Body of pancreas (tissue), 4 donors: Measurements from ENCODE around the gene KIF6. TPM values are rescaled to one million over a fixed set of nuclear protein-coding genes. Genes with fewer than 3 reads are reported as not detected.

Source experiments
- ATAC-seq: fragments of 150-250 bp; one replicate; pipeline ENCODE4 v1.9.1; 2016
- DNase-seq, 4 donors: peaks; one replicate each; pipeline ENCODE4 v3.0.0-alpha.2; 2019
- H3K27ac ChIP-seq, 4 donors: fragments of 200-600 bp; sonication (generic); 1 replicate in 3 of 4; 2 replicates in 1 of 4; pipeline versions ENCODE4 v1.5.1 to v1.6.1; 2016 to 2019; ENCODE audit warnings: mild to moderate bottlenecking in 1 of 4, mixed read lengths in 1 of 4, moderate library complexity in 1 of 4
- H3K27me3 ChIP-seq, 2 donors: fragments of 200-600 bp; sonication (generic); one replicate each; pipeline ENCODE4 v1.6.0; 2016; ENCODE audit warnings: mild to moderate bottlenecking in 1 of 2
- H3K36me3 ChIP-seq, 2 donors: fragments of 200-600 bp; sonication (generic); replicated peaks in 1 of 2; 2 replicates each; pipeline ENCODE4 v1.5.1; 2016; ENCODE audit warnings: low read depth in 2 of 2; ENCODE audit not compliant: insufficient read depth in 1 of 2
- H3K4me1 ChIP-seq: fragments of 200-600 bp; sonication (generic); one replicate; pipeline ENCODE4 v1.6.0; 2016
- H3K4me3 ChIP-seq, 2 donors: fragments of 200-600 bp; sonication (generic); 1 replicate in 1 of 2; 2 replicates in 1 of 2; pipeline ENCODE4 v1.5.1; 2016 to 2019
- H3K9me3 ChIP-seq, 3 donors: fragments of 200-600 bp; sonication (generic); 1 replicate in 2 of 3; 2 replicates in 1 of 3; pipeline ENCODE4 v1.5.1; 2016
- CTCF ChIP-seq, 7 experiments: fragments of 450-650 bp in 4 of 7; fragments of 200-600 bp in 3 of 7; sonication (generic) in 3 of 7; IDR thresholded peaks; one replicate each; pipeline ENCODE4 v1.5.1; 2016 to 2019; ENCODE audit warnings: antibody characterized with exemption in 7 of 7
- POLR2A ChIP-seq, 3 donors: fragments of 450-650 bp; IDR thresholded peaks; one replicate each; pipeline ENCODE4 v1.6.1; 2016; ENCODE audit warnings: antibody characterized with exemption in 3 of 3, mild to moderate bottlenecking in 2 of 3
- WGBS, 2 donors: methylation state at CpG; one replicate each; pipeline ENCODE4 v1.1.5; 2017; 5-methylcytosine and 5-hydroxymethylcytosine counted together
- intact Hi-C: fragments of 100-400 bp; cut with DNase I; formaldehyde crosslinking; loops from one replicate; pipeline ENCODE4 v1.15.1; 2023
- total RNA-seq, 2 donors: library from RNA; depleted of rRNA; stranded (reverse); fragments of >200 nt; gene quantifications; one replicate each; pipeline ENCODE4 v1.1.0, GENCODE V29; 2016

KIF6 gene
- total RNA-seq, 2 donors from 2014 or later: not detected

- TF ChIP-seq POLR2A (IDR thresholded peaks at IDR 0.05) (no peak), CTCF (IDR thresholded peaks at IDR 0.05) (no peak)
- intact Hi-C loops: loop anchor here (10.0 kb wide), 1 partner anchor 313 kb away; no protein-coding TSS in a partner anchor
Measured at GRCh38 chr6:39307462-39307861, 417.7 kb downstream of the KIF6 start.

GRCh38 chr6:39304951-39305350, 420.3 kb downstream of the KIF6 start:
- intact Hi-C loops: loop anchor here (10.0 kb wide), 1 partner anchor 310 kb away; no protein-coding TSS in a partner anchor
- no peaks in the 10 kb centered on the region for H3K27me3 ChIP-seq
- H3K9me3 ChIP-seq: no peaks in the 10 kb centered on the region
- no peak overlapping the region for H3K27ac ChIP-seq
- H3K36me3 ChIP-seq: no peaks in the 10 kb centered on the region
- ATAC-seq (no peak), DNase-seq (no peak)
- no peak overlapping the region for H3K4me3 ChIP-seq
- TF ChIP-seq CTCF (IDR thresholded peaks at IDR 0.05) (no peak), POLR2A (IDR thresholded peaks at IDR 0.05) (no peak)
- no peaks in the 10 kb centered on the region for H3K4me1 ChIP-seq

More at GRCh38 chr6:39307462-39307861, 417.7 kb downstream of the KIF6 start:
- DNase-seq (no peak), ATAC-seq (no peak)
- no peaks in the 10 kb centered on the region for H3K36me3 ChIP-seq
- H3K4me1 ChIP-seq: no peaks in the 10 kb centered on the region
- 69 to 77% methylated on average over 3 of the region's 3 CpGs for WGBS, 2 donors
- H3K27ac ChIP-seq: no peak overlapping the region
- H3K9me3 ChIP-seq: no peaks in the 10 kb centered on the region
- H3K4me3 ChIP-seq: no peak overlapping the region
- no peaks in the 10 kb centered on the region for H3K27me3 ChIP-seq

- DNase-seq: no peak
- intact Hi-C loops: loop anchor here (2.0 to 10.0 kb wide), 2 partner anchors 137 to 309 kb away; no protein-coding TSS in a partner anchor
- no peak overlapping the region for H3K4me3 ChIP-seq
- no peaks in the 10 kb centered on the region for H3K36me3 ChIP-seq
- H3K27ac ChIP-seq: no peak overlapping the region
- 82 to 83% methylated on average over 18 to 30 of the region's 30 CpGs for WGBS, 2 donors
- no peaks in the 10 kb centered on the region for H3K27me3 ChIP-seq
- H3K9me3 ChIP-seq: no peaks in the 10 kb centered on the region
- TF ChIP-seq POLR2A (IDR thresholded peaks at IDR 0.05) (no peak), CTCF (IDR thresholded peaks at IDR 0.05) (peak in 1 of 7 experiments; percentile 3)
- ATAC-seq: peak; percentile 8
- no peaks in the 10 kb centered on the region for H3K4me1 ChIP-seq
Measured at GRCh38 chr6:39303425-39304153, 421.6 kb downstream of the KIF6 start.

GRCh38 chr6:39302669-39303424, 422.4 kb downstream of the KIF6 start:
- DNase-seq (peak; percentile 87 to 93 (median 88)), ATAC-seq (peak; percentile 90)
- 5 to 34% methylated on average over 2 to 11 of the region's 11 CpGs for WGBS, 2 donors
- Histone ChIP-seq H3K36me3 (no peaks in the 10 kb centered on the region), H3K4me1 (no peaks in the 10 kb centered on the region), H3K27me3 (no peaks in the 10 kb centered on the region), H3K4me3 (no peak overlapping the region), H3K9me3 (no peaks in the 10 kb centered on the region), H3K27ac (no peak overlapping the region)
- TF ChIP-seq POLR2A (IDR thresholded peaks at IDR 0.05): no peak
- TF ChIP-seq CTCF (IDR thresholded peaks at IDR 0.05): peak; percentile 74 to 96 (median 93)
- intact Hi-C loops: loop anchor here (2.0 to 10.0 kb wide), 2 partner anchors 136 to 308 kb away; no protein-coding TSS in a partner anchor
